ENCODE results near the gene B4GALT5. TPM values are rescaled to one million over a fixed set of nuclear protein-coding genes. Genes with fewer than 3 reads are reported as not detected.

The B4GALT5 gene
- total and polyA plus RNA-seq, 2 donors from 2014 or later: 21.4 to 73.3 TPM

DNA sequence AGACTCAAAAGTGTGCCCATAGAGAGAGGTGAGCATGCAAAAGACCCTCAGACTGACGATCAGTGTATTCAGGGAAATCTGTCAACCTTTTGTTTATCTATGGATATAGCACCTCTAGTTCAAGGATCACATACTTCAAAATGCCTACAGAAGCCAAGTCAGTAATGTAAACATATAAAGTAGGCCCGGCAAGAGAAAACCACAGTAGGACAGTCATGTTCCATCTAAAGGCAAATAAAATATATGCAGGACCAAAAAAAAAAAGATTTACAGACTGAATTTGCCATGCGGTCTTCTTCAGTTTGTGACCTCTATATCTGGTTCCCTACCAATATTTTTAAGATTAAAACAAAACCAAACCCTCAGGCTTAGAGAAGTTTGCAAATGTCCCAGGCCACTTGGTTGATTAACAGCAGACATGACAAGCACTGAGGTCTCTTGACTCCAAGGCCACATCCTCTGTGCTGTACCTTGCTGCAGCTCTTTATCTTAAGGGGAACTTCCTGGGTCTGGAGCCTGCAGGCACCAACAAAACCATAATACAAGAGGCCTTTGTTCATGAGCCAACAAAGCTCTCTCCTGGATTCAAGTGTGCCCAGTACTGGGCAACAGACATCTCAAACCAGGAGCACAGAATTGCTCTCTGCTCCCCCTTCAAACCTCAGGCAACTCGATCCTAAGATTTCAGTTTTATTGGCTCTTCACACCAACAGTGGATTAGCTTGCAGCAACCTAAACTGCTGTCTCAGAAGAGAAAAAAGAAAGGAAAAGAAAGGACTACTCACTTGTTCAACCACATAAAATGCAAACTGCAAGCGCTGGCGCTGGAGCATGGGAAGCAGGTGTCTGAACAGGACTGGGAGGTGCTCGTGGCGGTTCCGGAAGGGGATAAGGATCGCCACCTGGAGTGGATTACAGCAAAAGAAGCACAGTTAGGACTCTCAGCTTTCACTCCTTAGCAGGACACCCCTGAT, 71.7 kb downstream of the B4GALT5 start:
- Histone ChIP-seq H3K36me3 (ENCODE audit: control insufficient read depth in 2 of 3, insufficient read depth in 3 of 3, low read length in 3 of 3) (peaks cover 8 to 72% (median 35%) of the 10 kb centered on the region in 3 donors), H3K4me1 (ENCODE audit: control insufficient read depth in 2 of 3, insufficient read depth in 2 of 3, low read depth in 1 of 3, low read length in 3 of 3) (peaks cover 0 to 6% (median 6%) of the 10 kb centered on the region in 3 donors), H3K9ac (ENCODE audit: low read length in 3 of 3) (no peak overlapping the region), H3K4me3 (ENCODE audit: low read length in 3 of 3) (no peak overlapping the region), H3K9me3 (ENCODE audit: control insufficient read depth in 2 of 3, insufficient read depth in 1 of 3, low read length in 3 of 3) (no peaks in the 10 kb centered on the region), H3K27ac (ENCODE audit: low read depth in 2 of 2, low read length in 2 of 2) (no peak overlapping the region), H3K27me3 (ENCODE audit: control insufficient read depth, insufficient read depth, low read length) (no peaks in the 10 kb centered on the region)
- peak in 4 of 5 donors; percentile 60 to 65 (median 64) for DNase-seq
- no peak for FAIRE-seq
- intact Hi-C loops (cut with DNase I): no loop called here
- TF ChIP-seq, protein P1, sequence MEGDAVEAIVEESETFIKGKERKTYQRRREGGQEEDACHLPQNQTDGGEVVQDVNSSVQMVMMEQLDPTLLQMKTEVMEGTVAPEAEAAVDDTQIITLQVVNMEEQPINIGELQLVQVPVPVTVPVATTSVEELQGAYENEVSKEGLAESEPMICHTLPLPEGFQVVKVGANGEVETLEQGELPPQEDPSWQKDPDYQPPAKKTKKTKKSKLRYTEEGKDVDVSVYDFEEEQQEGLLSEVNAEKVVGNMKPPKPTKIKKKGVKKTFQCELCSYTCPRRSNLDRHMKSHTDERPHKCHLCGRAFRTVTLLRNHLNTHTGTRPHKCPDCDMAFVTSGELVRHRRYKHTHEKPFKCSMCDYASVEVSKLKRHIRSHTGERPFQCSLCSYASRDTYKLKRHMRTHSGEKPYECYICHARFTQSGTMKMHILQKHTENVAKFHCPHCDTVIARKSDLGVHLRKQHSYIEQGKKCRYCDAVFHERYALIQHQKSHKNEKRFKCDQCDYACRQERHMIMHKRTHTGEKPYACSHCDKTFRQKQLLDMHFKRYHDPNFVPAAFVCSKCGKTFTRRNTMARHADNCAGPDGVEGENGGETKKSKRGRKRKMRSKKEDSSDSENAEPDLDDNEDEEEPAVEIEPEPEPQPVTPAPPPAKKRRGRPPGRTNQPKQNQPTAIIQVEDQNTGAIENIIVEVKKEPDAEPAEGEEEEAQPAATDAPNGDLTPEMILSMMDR (IDR thresholded peaks at IDR 0.05; ENCODE audit: borderline replicate concordance, extremely low read depth, insufficient read depth): no peak

- H3K4me1 ChIP-seq (ENCODE audit: control insufficient read depth in 2 of 3, insufficient read depth in 2 of 3, low read depth in 1 of 3, low read length in 3 of 3): peaks cover 3 to 10% (median 3%) of the 10 kb centered on the region in 3 donors
- H3K27ac ChIP-seq (ENCODE audit: low read depth in 2 of 2, low read length in 2 of 2): peak overlapping the region in 1 of 2 donors; percentile 41
- intact Hi-C loops (cut with DNase I): no loop called here
- no peaks in the 10 kb centered on the region for H3K27me3 ChIP-seq (ENCODE audit: control insufficient read depth, insufficient read depth, low read length)
- H3K9ac ChIP-seq (ENCODE audit: low read length in 3 of 3): no peak overlapping the region
- H3K9me3 ChIP-seq (ENCODE audit: control insufficient read depth in 2 of 3, insufficient read depth in 1 of 3, low read length in 3 of 3): no peaks in the 10 kb centered on the region
- FAIRE-seq (no peak), DNase-seq (no peak)
- TF ChIP-seq, protein P1 (IDR thresholded peaks at IDR 0.05; ENCODE audit: borderline replicate concordance, extremely low read depth, insufficient read depth): no peak
- peaks cover 9 to 66% (median 27%) of the 10 kb centered on the region in 3 donors for H3K36me3 ChIP-seq (ENCODE audit: control insufficient read depth in 2 of 3, insufficient read depth in 3 of 3, low read length in 3 of 3)
- H3K4me3 ChIP-seq (ENCODE audit: low read length in 3 of 3): no peak overlapping the region
Measured at GRCh38 chr20:49637046-49637637, 76.5 kb downstream of the B4GALT5 start.

DNA sequence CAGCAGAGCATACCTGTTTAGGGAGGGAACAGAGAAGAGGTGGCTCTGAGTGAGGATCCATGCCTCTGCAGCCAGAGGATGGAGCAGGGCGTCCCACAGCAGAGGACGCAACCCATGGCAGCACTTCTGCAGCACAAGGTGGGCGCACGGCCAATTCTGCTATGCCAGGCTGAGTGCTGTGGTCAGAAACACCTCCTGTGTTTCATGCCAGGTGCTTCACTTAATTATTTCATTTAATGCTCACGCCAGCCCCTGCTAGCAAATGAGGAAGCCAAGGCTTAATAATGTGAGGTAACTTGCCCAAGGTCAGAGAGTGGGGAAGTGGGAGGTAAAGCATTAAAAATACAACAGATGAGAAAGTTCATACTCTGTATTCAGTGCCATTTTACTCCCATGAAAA, 77.2 kb downstream of the B4GALT5 start:
- Histone ChIP-seq H3K4me1 (ENCODE audit: control insufficient read depth in 2 of 3, insufficient read depth in 2 of 3, low read depth in 1 of 3, low read length in 3 of 3) (peaks cover 3 to 10% (median 3%) of the 10 kb centered on the region in 3 donors), H3K36me3 (ENCODE audit: control insufficient read depth in 2 of 3, insufficient read depth in 3 of 3, low read length in 3 of 3) (peaks cover 6 to 59% (median 20%) of the 10 kb centered on the region in 3 donors), H3K27me3 (ENCODE audit: control insufficient read depth, insufficient read depth, low read length) (no peaks in the 10 kb centered on the region), H3K27ac (ENCODE audit: low read depth in 2 of 2, low read length in 2 of 2) (peak overlapping the region in 1 of 2 donors; percentile 41), H3K9me3 (ENCODE audit: control insufficient read depth in 2 of 3, insufficient read depth in 1 of 3, low read length in 3 of 3) (no peaks in the 10 kb centered on the region), H3K4me3 (ENCODE audit: low read length in 3 of 3) (no peak overlapping the region), H3K9ac (ENCODE audit: low read length in 3 of 3) (no peak overlapping the region)
- TF ChIP-seq, protein P1 (IDR thresholded peaks at IDR 0.05; ENCODE audit: borderline replicate concordance, extremely low read depth, insufficient read depth): no peak
- no peak for FAIRE-seq
- no peak for DNase-seq
- intact Hi-C loops (cut with DNase I): no loop called here
